Suprapubic skin (tissue), 4 donors: ENCODE results near the gene RBM7. TPM values are rescaled to one million over a fixed set of nuclear protein-coding genes. Genes with fewer than 3 reads are reported as not detected.

Experiments used
- DNase-seq, 2 donors: peaks; one replicate each; pipeline ENCODE4 v3.0.0-alpha.2; 2019; ENCODE audit warnings: low spot score in 2 of 2
- H3K27ac ChIP-seq: fragments of 200-600 bp; sonication (generic); one replicate; pipeline ENCODE4 v1.5.1; 2019
- H3K27me3 ChIP-seq: fragments of 200-600 bp; sonication (generic); one replicate; pipeline ENCODE4 v1.5.1; 2019
- H3K36me3 ChIP-seq: fragments of 200-600 bp; sonication (generic); one replicate; pipeline ENCODE4 v1.5.1; 2019
- H3K4me1 ChIP-seq: fragments of 200-600 bp; sonication (generic); one replicate; pipeline ENCODE4 v1.5.1; 2019
- H3K4me3 ChIP-seq: fragments of 200-600 bp; sonication (generic); one replicate; pipeline ENCODE4 v1.5.1; 2019; ENCODE audit warnings: mild to moderate bottlenecking
- H3K9me3 ChIP-seq: fragments of 200-600 bp; sonication (generic); one replicate; pipeline ENCODE4 v1.5.1; 2019
- CTCF ChIP-seq, 2 donors: fragments of 200-600 bp in 1 of 2; fragments of 450-650 bp in 1 of 2; sonication (generic) in 1 of 2; IDR thresholded peaks; one replicate each; pipeline ENCODE4 v1.5.1; 2016 to 2019; ENCODE audit warnings: antibody characterized with exemption in 2 of 2, mild to moderate bottlenecking in 1 of 2, moderate library complexity in 1 of 2
- EP300 ChIP-seq: sonication (generic); formaldehyde crosslinking; IDR thresholded peaks from one replicate; pipeline ENCODE4 v1.6.1; 2017; ENCODE audit warnings: antibody characterized with exemption
- POLR2A ChIP-seq, 2 donors: fragments of 450-650 bp; IDR thresholded peaks; one replicate each; pipeline ENCODE4 v1.6.1; 2017; ENCODE audit warnings: antibody characterized with exemption in 2 of 2, mild to moderate bottlenecking in 2 of 2, moderate library complexity in 2 of 2
- POLR2AphosphoS5 ChIP-seq, 3 donors: sonication (generic); formaldehyde crosslinking; IDR thresholded peaks; one replicate each; pipeline ENCODE4 v1.6.1; 2017; ENCODE audit warnings: antibody characterized with exemption in 3 of 3
- WGBS: methylation state at CpG from one replicate; pipeline ENCODE4 v1.1.5; 2018; 5-methylcytosine and 5-hydroxymethylcytosine counted together
- total RNA-seq, 4 donors: library from RNA; depleted of rRNA; stranded (reverse); fragments of >200 nt; gene quantifications; one replicate each; pipeline ENCODE4 v1.1.0, GENCODE V29; 2016

RBM7 gene
- total RNA-seq, 4 donors from 2014 or later: 10.2 to 18.4 (median 16.9) TPM

GRCh38 chr11:114368918-114369680 lies 31.4 kb upstream of the RBM7 start:
- DNase-seq: no peak
- WGBS: 72% methylated on average over 5 of the region's 5 CpGs

DNA sequence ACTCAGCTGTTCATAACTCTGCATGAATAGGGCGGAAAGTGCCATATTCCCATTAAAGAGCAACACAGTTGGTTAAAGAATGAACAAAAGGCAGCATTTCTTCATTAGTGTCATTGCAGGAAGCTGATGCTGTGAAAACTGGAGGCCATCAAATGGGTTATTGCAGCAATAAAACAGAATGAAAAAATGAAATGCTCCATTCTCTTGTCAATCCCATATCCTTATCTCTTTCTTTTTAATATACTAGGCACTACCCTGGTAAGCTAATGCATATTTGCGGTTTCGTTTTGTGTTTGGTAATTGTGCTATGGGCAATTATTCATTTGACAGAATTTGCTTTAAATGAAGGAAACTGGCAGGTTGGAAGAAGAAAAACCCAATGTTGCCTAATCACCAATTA lies 25.4 kb upstream of the RBM7 start:
- H3K27me3 ChIP-seq: no peaks in the 10 kb centered on the region

More at GRCh38 chr11:114368918-114369680, 31.4 kb upstream of the RBM7 start:
- Histone ChIP-seq H3K27ac (no peak overlapping the region), H3K4me3 (no peak overlapping the region), H3K9me3 (no peaks in the 10 kb centered on the region), H3K27me3 (no peaks in the 10 kb centered on the region), H3K4me1 (peaks cover 2% of the 10 kb centered on the region), H3K36me3 (no peaks in the 10 kb centered on the region)
- TF ChIP-seq EP300 (no peak), CTCF (IDR thresholded peaks at IDR 0.05) (no peak), POLR2A (IDR thresholded peaks at IDR 0.05) (no peak), POLR2AphosphoS5 (IDR thresholded peaks at IDR 0.05) (no peak)

GRCh38 chr11:114377612-114378267 lies 22.7 kb upstream of the RBM7 start:
- H3K4me1 ChIP-seq: no peaks in the 10 kb centered on the region
- no peak for DNase-seq
- no peaks in the 10 kb centered on the region for H3K9me3 ChIP-seq
- H3K36me3 ChIP-seq: no peaks in the 10 kb centered on the region
- no peak overlapping the region for H3K27ac ChIP-seq
- 82% methylated on average over 7 of the region's 7 CpGs for WGBS
- H3K27me3 ChIP-seq: no peaks in the 10 kb centered on the region
- H3K4me3 ChIP-seq: no peak overlapping the region
- TF ChIP-seq CTCF (IDR thresholded peaks at IDR 0.05): no peak
- TF ChIP-seq POLR2AphosphoS5 (IDR thresholded peaks at IDR 0.05): no peak
- TF ChIP-seq EP300: no peak
- TF ChIP-seq POLR2A (IDR thresholded peaks at IDR 0.05): no peak

More for the DNA sequence above, 25.4 kb upstream of the RBM7 start:
- TF ChIP-seq POLR2A (IDR thresholded peaks at IDR 0.05) (no peak), POLR2AphosphoS5 (IDR thresholded peaks at IDR 0.05) (no peak), CTCF (IDR thresholded peaks at IDR 0.05) (no peak), EP300 (no peak)
- no peak overlapping the region for H3K4me3 ChIP-seq
- no peaks in the 10 kb centered on the region for H3K36me3 ChIP-seq
- 81% methylated on average over 3 of the region's 3 CpGs for WGBS
- no peaks in the 10 kb centered on the region for H3K4me1 ChIP-seq
- H3K27ac ChIP-seq: no peak overlapping the region
- H3K9me3 ChIP-seq: no peaks in the 10 kb centered on the region
- no peak for DNase-seq

DNA sequence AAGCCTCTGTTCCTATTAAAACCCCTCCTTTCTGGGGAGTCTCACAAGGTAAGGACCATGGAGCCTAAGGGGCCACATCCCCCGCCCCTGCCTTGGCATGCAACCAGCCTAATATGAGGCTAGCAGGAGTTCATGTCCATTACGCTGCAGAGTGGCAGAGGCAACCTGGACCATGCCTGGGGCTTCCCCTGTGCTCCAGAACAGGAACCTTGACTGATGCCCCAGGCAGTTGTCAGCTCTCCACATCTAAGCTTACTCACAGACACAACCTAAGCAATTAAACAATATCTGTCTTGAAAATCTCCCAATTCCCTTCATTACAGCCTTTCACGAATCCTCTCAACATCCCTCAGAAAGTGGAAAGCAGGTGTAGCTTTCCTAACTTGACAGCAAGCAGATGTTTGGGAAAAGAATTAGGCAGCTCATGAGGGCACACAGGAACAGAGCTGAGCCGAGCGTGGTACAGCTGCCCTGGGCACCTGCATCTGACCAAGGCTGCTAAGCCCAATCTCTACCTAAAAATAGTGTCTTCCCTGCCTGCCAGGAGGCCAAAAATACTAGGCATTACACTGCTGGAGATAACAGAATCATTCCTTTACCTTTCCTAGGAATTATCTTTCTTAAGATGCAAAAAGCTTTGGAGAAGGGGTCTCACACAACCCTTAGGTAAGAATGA lies 20.9 kb upstream of the RBM7 start:
- no peaks in the 10 kb centered on the region for H3K9me3 ChIP-seq
- TF ChIP-seq POLR2AphosphoS5 (IDR thresholded peaks at IDR 0.05): no peak
- no peak for TF ChIP-seq EP300
- TF ChIP-seq POLR2A (IDR thresholded peaks at IDR 0.05): no peak
- no peak for TF ChIP-seq CTCF (IDR thresholded peaks at IDR 0.05)
- H3K4me1 ChIP-seq: no peaks in the 10 kb centered on the region
- no peaks in the 10 kb centered on the region for H3K36me3 ChIP-seq
- no peak overlapping the region for H3K27ac ChIP-seq
- H3K27me3 ChIP-seq: no peaks in the 10 kb centered on the region
- 59% methylated on average over 5 of the region's 5 CpGs for WGBS
- H3K4me3 ChIP-seq: no peak overlapping the region
- DNase-seq: no peak

DNA sequence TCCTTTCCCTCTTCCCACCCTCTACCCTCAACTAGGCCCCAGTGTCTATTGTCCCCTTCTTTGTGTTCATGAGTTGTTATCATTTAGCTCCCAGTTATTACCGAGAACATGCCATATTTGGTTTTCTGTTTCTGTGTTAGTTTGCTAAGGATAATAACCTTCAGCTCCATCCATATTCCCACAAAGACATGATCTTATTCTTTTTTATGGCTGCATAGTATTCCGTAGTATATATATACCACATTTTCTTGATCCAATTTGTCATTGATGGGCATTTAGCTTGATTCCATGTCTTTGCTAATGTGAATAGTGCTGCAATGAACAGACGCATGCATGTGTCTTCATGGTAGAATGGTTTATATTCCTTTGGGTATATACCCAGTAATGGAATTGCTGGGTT lies 18.0 kb upstream of the RBM7 start:
- 82% methylated on average over 3 of the region's 3 CpGs for WGBS
- H3K9me3 ChIP-seq: no peaks in the 10 kb centered on the region
- H3K4me3 ChIP-seq: no peak overlapping the region
- H3K27me3 ChIP-seq: no peaks in the 10 kb centered on the region
- no peaks in the 10 kb centered on the region for H3K36me3 ChIP-seq
- DNase-seq: no peak
- TF ChIP-seq POLR2AphosphoS5 (IDR thresholded peaks at IDR 0.05) (no peak), POLR2A (IDR thresholded peaks at IDR 0.05) (no peak), CTCF (IDR thresholded peaks at IDR 0.05) (no peak), EP300 (no peak)
- no peak overlapping the region for H3K27ac ChIP-seq
- H3K4me1 ChIP-seq: no peaks in the 10 kb centered on the region
